K562 (cell line): ENCODE measurements around the gene LAMA4. TPM values are rescaled to one million over a fixed set of nuclear protein-coding genes. Genes with fewer than 3 reads are reported as not detected.

Experiments used
- ATAC-seq: fragments of 200-7000 bp; cut with Tn5 transposase; 3 replicates; pipeline ENCODE4 v1.9.1; 2020; ENCODE audit warnings: moderate library complexity
- BruUV-seq: library from RNA; stranded (reverse); fragments of 400-500 nt; replicated peaks from 2 replicates; lab custom pipeline; 2021; lab: Mats Ljungman, UMichigan
- CTCF ChIA-PET: fragments of 300-600 bp; formaldehyde crosslinking; extraction: SDS; loops from one replicate; lab custom pipeline; 2021; ENCODE audit warnings: low intra/inter-chr PET ratio; lab: Yijun Ruan, JAX
- POLR2A ChIA-PET: fragments of 300-600, 350-650 bp; sonication (Branson Sonifier 250); formaldehyde crosslinking; extraction: SDS; loops from one replicate; lab custom pipeline; 2021; ENCODE audit warnings: antibody characterized with exemption, inconsistent platforms; lab: Yijun Ruan, JAX
- DNase-seq, 4 experiments: peaks; one replicate each; pipeline versions ENCODE4 v3.0.0 to v3.0.0-alpha.2; 2011 to 2018; ENCODE audit warnings: low spot score in 3 of 4, mixed read lengths in 3 of 4; ENCODE audit errors: extremely low read depth in 1 of 4
- FAIRE-seq: peaks from 2 replicates; lab custom pipeline; 2011; peaks lifted over from hg19 to GRCh38; lab: Jason Lieb, UNC
- H2AFZ ChIP-seq: 2 replicates; pipeline ENCODE4 v1.6.0; 2011; ENCODE audit warnings: low read depth, low read length, control low read depth, inconsistent platforms
- H3K27ac ChIP-seq: fragments of 200-600 bp; 3 replicates; pipeline ENCODE4 v1.8.0; 2011; ENCODE audit warnings: low read depth, mild to moderate bottlenecking, control low read depth, inconsistent platforms, low read length, moderate library complexity, mixed read lengths; ENCODE audit errors: extremely low read depth
- H3K27me3 ChIP-seq, 2 experiments: fragments of 300-600 bp in 1 of 2; 2 replicates in 1 of 2; 3 replicates in 1 of 2; pipeline versions ENCODE4 v1.6.0 to v1.8.0; 2011; ENCODE audit warnings: inconsistent platforms in 2 of 2, low read length in 2 of 2, mild to moderate bottlenecking in 1 of 2, mixed read lengths in 1 of 2, moderate library complexity in 1 of 2; ENCODE audit not compliant: control insufficient read depth in 2 of 2, insufficient read depth in 2 of 2
- H3K36me3 ChIP-seq: fragments of 300-600 bp; 3 replicates; pipeline ENCODE4 v1.8.0; 2011; ENCODE audit warnings: mild to moderate bottlenecking, low read length, inconsistent platforms; ENCODE audit not compliant: control insufficient read depth, insufficient read depth
- H3K4me1 ChIP-seq, 2 experiments: fragments of 200-600 bp in 1 of 2; replicated peaks in 1 of 2; 2 replicates in 1 of 2; 3 replicates in 1 of 2; pipeline versions ENCODE4 v1.5.1 to v1.8.0; 2011; ENCODE audit warnings: inconsistent platforms in 2 of 2, low read length in 2 of 2, mild to moderate bottlenecking in 1 of 2, mixed read lengths in 1 of 2, moderate library complexity in 1 of 2; ENCODE audit not compliant: control insufficient read depth in 2 of 2, insufficient read depth in 2 of 2
- H3K4me2 ChIP-seq: 2 replicates; pipeline ENCODE4 v1.6.1; 2011; ENCODE audit warnings: low read length, control low read depth, inconsistent platforms, mixed read lengths; ENCODE audit not compliant: insufficient read depth
- H3K4me3 ChIP-seq: fragments of 200-600 bp; sonication (generic), shearing (Covaris generic); 2 replicates; pipeline ENCODE4 v1.5.1; 2016; ENCODE audit warnings: control low read depth, inconsistent platforms
- H3K79me2 ChIP-seq: fragments of 200-600 bp; 3 replicates; pipeline ENCODE4 v1.8.0; 2011; ENCODE audit warnings: low read length, inconsistent platforms; ENCODE audit not compliant: control insufficient read depth, insufficient read depth
- H3K9ac ChIP-seq, 2 experiments: 2 replicates each; pipeline versions ENCODE4 v1.6.0 to v1.6.1; 2011; ENCODE audit warnings: low read depth in 2 of 2, low read length in 2 of 2, control low read depth in 1 of 2, inconsistent platforms in 1 of 2, mild to moderate bottlenecking in 1 of 2, mixed read lengths in 1 of 2; ENCODE audit not compliant: insufficient read depth in 1 of 2
- H3K9me1 ChIP-seq: one replicate; pipeline ENCODE4 v1.6.0; 2011; ENCODE audit warnings: inconsistent platforms, mild to moderate bottlenecking, low read length, moderate library complexity; ENCODE audit not compliant: control insufficient read depth, insufficient read depth
- H3K9me3 ChIP-seq: replicated peaks from 2 replicates; pipeline ENCODE4 v1.5.1; 2011; ENCODE audit warnings: low read depth, low read length, inconsistent platforms; ENCODE audit not compliant: control insufficient read depth, insufficient read depth
- H4K20me1 ChIP-seq: replicated peaks from 2 replicates; pipeline ENCODE4 v1.6.1; 2011; ENCODE audit warnings: low read length, inconsistent platforms, mixed read lengths; ENCODE audit not compliant: control insufficient read depth, insufficient read depth
- CBFB ChIP-seq: sonication (generic); formaldehyde crosslinking; IDR thresholded peaks from 2 replicates; pipeline ENCODE4 v1.4.0; 2020; ENCODE audit warnings: mild to moderate bottlenecking, missing genetic modification reagents
- ELF1 ChIP-seq: fragments of 200-800 bp; sonication (Bioruptor generic); IDR thresholded peaks from 2 replicates; pipeline ENCODE4 v1.6.1; 2016; ENCODE audit warnings: missing genetic modification characterization, missing compliant biosample characterization
- MIER1 ChIP-seq: fragments of 450-650 bp; IDR thresholded peaks from 2 replicates; pipeline ENCODE4 v1.6.1; 2016; ENCODE audit warnings: antibody characterized with exemption, mild to moderate bottlenecking, low read depth
- NFIX ChIP-seq: fragments of 250-450 bp; sonication (Bioruptor Pico); IDR thresholded peaks from 2 replicates; pipeline ENCODE4 v1.4.0; 2020; ENCODE audit warnings: low read depth, mild to moderate bottlenecking, moderate library complexity
- SRSF7 ChIP-seq: fragments of 200-400 bp; formaldehyde crosslinking; optimal IDR thresholded peaks from 2 replicates; pipeline ENCODE3; 2017; ENCODE audit warnings: mild to moderate bottlenecking, low read depth, low read length
- XRCC5 ChIP-seq: fragments of 200-400 bp; formaldehyde crosslinking; IDR thresholded peaks from 2 replicates; pipeline ENCODE4 v1.6.1; 2017; ENCODE audit warnings: low read depth, mild to moderate bottlenecking, low read length
- ZNF696 ChIP-seq: fragments of 250-450 bp; sonication (Bioruptor Pico); conservative IDR thresholded peaks from 2 replicates; pipeline ENCODE4 v1.4.0; 2020; ENCODE audit warnings: mild to moderate bottlenecking, moderate library complexity
- WGBS: fragments of 100-300 bp; shearing (Covaris generic); methylation state at CpG from one replicate; pipeline ENCODE4 v1.1.6; 2016; ENCODE audit warnings: low coverage, mixed read lengths; ENCODE audit not compliant: insufficient coverage; ENCODE audit errors: missing lambda C conversion rate; 5-methylcytosine and 5-hydroxymethylcytosine counted together
- in situ Hi-C: fragments of 300-500 bp; cut with MboI; formaldehyde crosslinking; loops from 4 replicates; pipeline ENCODE4 v1.15.0; 2018; ENCODE audit warnings: inconsistent platforms, mixed read lengths
- intact Hi-C: fragments of 100-400 bp; cut with micrococcal nuclease; formaldehyde crosslinking; loops from 2 replicates; pipeline ENCODE4 v1.14.2; 2022
- polyA plus RNA-seq, 8 experiments: library from polyadenylated mRNA; depleted of rRNA in 4 of 8; stranded (reverse) in 5 of 8; unstranded in 3 of 8; fragments of >200 nt; fragmentation: Nextera tagmentation in 2 of 8; fragmentation: Illumina TruSeq in 1 of 8; extraction: Ambion mirVana in 2 of 8; extraction: Trizol in 1 of 8; gene quantifications; 2 replicates each; pipeline versions ENCODE4 v1.2.1 to v1.2.3, GENCODE V29; 2011 to 2014; ENCODE audit warnings: inconsistent platforms in 1 of 8, missing spikeins in 1 of 8
- total RNA-seq, 7 experiments: library from RNA; depleted of rRNA in 6 of 7; stranded (reverse); fragments of >200 nt in 6 of 7; fragmentation: Illumina TruSeq in 2 of 7; extraction: Trizol in 2 of 7; gene quantifications; 2 replicates each; pipeline versions ENCODE4 v1.2.1 to v1.2.3, GENCODE V29; 2011 to 2021; ENCODE audit warnings: low replicate concordance in 1 of 7
- TF ChIP-seq, protein P1 (sequence below): sonication (generic); formaldehyde crosslinking; IDR thresholded peaks from 2 replicates; pipeline ENCODE4 v1.8.0; 2022; ENCODE audit warnings: mild to moderate bottlenecking, low read depth, missing genetic modification reagents

The LAMA4 gene
- total and polyA plus RNA-seq, 9 of the 15 experiments (the other 6 are each of a cell fraction or from before 2014, with no cell fraction given): 0.05 to 2.9 (median 0.51) TPM

DNA sequence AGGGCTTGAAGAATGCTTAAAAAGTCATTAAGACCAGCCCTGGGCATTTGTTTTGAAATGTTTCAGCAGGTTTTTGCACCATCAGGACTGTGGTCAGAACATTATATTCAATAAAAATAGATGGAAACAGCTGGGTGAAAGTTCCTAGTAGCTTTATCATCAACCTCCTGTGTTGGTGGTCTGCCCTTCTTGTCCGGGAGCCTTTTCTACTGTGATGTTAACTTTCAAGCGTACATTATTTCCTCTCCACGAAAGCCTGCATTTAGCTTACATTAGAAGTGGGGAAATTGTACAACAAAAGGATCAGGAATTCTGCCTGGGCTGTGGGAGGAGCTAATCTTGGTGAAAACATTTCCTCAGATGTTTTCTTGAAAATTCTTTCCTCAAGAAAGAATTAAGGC is 71.1 kb downstream of the LAMA4 start:
- FAIRE-seq: no peak
- no TSS peak for BruUV-seq
- 0% methylated on average over 3 of the region's 3 CpGs for WGBS
- intact Hi-C loops: loop anchor here (5.0 to 10.0 kb wide), 3 partner anchors 189 to 1722 kb away; partner anchors contain the start of gene MARCKS
- H2AFZ ChIP-seq: no peak overlapping the region
- TF ChIP-seq NFIX (CRISPR knock-in tag): no peak
- TF ChIP-seq ELF1 (tag): no peak
- TF ChIP-seq MIER1: no peak
- TF ChIP-seq ZNF696: no peak
- TF ChIP-seq XRCC5: no peak
- no peak for TF ChIP-seq CBFB (CRISPR knock-in tag)
- no peak for TF ChIP-seq SRSF7
- TF ChIP-seq, protein P1, sequence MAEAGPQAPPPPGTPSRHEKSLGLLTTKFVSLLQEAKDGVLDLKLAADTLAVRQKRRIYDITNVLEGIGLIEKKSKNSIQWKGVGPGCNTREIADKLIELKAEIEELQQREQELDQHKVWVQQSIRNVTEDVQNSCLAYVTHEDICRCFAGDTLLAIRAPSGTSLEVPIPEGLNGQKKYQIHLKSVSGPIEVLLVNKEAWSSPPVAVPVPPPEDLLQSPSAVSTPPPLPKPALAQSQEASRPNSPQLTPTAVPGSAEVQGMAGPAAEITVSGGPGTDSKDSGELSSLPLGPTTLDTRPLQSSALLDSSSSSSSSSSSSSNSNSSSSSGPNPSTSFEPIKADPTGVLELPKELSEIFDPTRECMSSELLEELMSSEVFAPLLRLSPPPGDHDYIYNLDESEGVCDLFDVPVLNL: no peak
- TF ChIP-seq, all 486 proteins: peak for 0
- no peak for ATAC-seq
- no peaks in the 10 kb centered on the region for H3K9me3 ChIP-seq
- H3K27ac ChIP-seq: no peak overlapping the region
- ChIA-PET CTCF (no interaction called here), POLR2A (interaction anchor here (1.2 kb wide), 1 partner anchor 11 kb away, joined by 5 read pairs; no protein-coding TSS in a partner anchor)
- no peak overlapping the region for H3K9ac ChIP-seq
- no peaks in the 10 kb centered on the region; the same call in 1 of the 2 replicates for H4K20me1 ChIP-seq
- no peak overlapping the region for H3K4me3 ChIP-seq
- no peaks in the 10 kb centered on the region for H3K36me3 ChIP-seq
- H3K79me2 ChIP-seq: no peaks in the 10 kb centered on the region
- H3K4me2 ChIP-seq: no peak overlapping the region
- H3K9me1 ChIP-seq: no peaks in the 10 kb centered on the region
- no peaks in the 10 kb centered on the region for H3K4me1 ChIP-seq
- in situ Hi-C loops: loop anchor here (25.0 kb wide), 1 partner anchor 1729 kb away; no protein-coding TSS in a partner anchor
- no peak for DNase-seq
- peaks cover 4 to 8% of the 10 kb centered on the region in 2 experiments; a peak in 3 of 5 replicates for H3K27me3 ChIP-seq
